Prostate gland (tissue), 2 donors: ENCODE results near the gene VPS39. TPM values are rescaled to one million over a fixed set of nuclear protein-coding genes. Genes with fewer than 3 reads are reported as not detected.

Experiments used
- DNase-seq: peaks from one replicate; pipeline ENCODE4 v3.0.0-alpha.2; 2019; ENCODE audit warnings: low spot score
- H3K27ac ChIP-seq, 2 donors: fragments of 200-600 bp; sonication (generic); 2 replicates each; pipeline ENCODE4 v1.5.1; 2017 to 2019
- H3K27me3 ChIP-seq: fragments of 200-600 bp; sonication (generic); replicated peaks from 2 replicates; pipeline ENCODE4 v1.5.1; 2019; ENCODE audit not compliant: insufficient read depth
- H3K36me3 ChIP-seq, 2 donors: fragments of 200-600 bp; sonication (generic); 1 replicate in 1 of 2; 2 replicates in 1 of 2; pipeline versions ENCODE4 v1.5.1 to v1.8.1; 2017 to 2019
- H3K4me1 ChIP-seq: fragments of 200-600 bp; sonication (generic); replicated peaks from 2 replicates; pipeline ENCODE4 v1.5.1; 2019
- H3K4me3 ChIP-seq, 2 donors: fragments of 200-600 bp; sonication (generic); 2 replicates each; pipeline ENCODE4 v1.5.1; 2017 to 2019
- H3K9me3 ChIP-seq: fragments of 200-600 bp; sonication (generic); 2 replicates; pipeline ENCODE4 v1.5.1; 2017
- POLR2A ChIP-seq: fragments of 450-650 bp; IDR thresholded peaks from one replicate; pipeline ENCODE4 v1.6.1; 2016; ENCODE audit warnings: antibody characterized with exemption, mild to moderate bottlenecking
- POLR2AphosphoS5 ChIP-seq: sonication (generic); formaldehyde crosslinking; IDR thresholded peaks from one replicate; pipeline ENCODE4 v1.6.1; 2017; ENCODE audit warnings: antibody characterized with exemption
- WGBS: methylation state at CpG from one replicate; pipeline ENCODE4 v1.1.5; 2018; 5-methylcytosine and 5-hydroxymethylcytosine counted together
- intact Hi-C: fragments of 100-400 bp; cut with DNase I; formaldehyde crosslinking; loops from one replicate; pipeline ENCODE4 v1.14.2; 2022
- total RNA-seq, 2 donors: library from RNA; depleted of rRNA; stranded (reverse); fragments of >200 nt; gene quantifications; one replicate each; pipeline ENCODE4 v1.1.0, GENCODE V29; 2016
- TF ChIP-seq, protein P1 (sequence below), 4 experiments: fragments of 200-600 bp in 2 of 4; fragments of 450-650 bp in 2 of 4; sonication (generic) in 2 of 4; IDR thresholded peaks; 1 replicate in 3 of 4; 2 replicates in 1 of 4; pipeline ENCODE4 v1.5.1; 2016 to 2019; ENCODE audit warnings: antibody characterized with exemption in 4 of 4, mild to moderate bottlenecking in 2 of 4, moderate library complexity in 2 of 4

The VPS39 gene
- total RNA-seq, 2 donors from 2014 or later: 76.2 to 111 TPM

- H3K36me3 ChIP-seq: peaks cover 0 to under 1% of the 10 kb centered on the region in 2 donors
- no peaks in the 10 kb centered on the region for H3K4me1 ChIP-seq
- no peak for DNase-seq
- H3K27ac ChIP-seq: no peak overlapping the region
- no peaks in the 10 kb centered on the region for H3K27me3 ChIP-seq
- H3K9me3 ChIP-seq: no peaks in the 10 kb centered on the region
- no peak overlapping the region for H3K4me3 ChIP-seq
- no peak for TF ChIP-seq POLR2A
- TF ChIP-seq, protein P1, sequence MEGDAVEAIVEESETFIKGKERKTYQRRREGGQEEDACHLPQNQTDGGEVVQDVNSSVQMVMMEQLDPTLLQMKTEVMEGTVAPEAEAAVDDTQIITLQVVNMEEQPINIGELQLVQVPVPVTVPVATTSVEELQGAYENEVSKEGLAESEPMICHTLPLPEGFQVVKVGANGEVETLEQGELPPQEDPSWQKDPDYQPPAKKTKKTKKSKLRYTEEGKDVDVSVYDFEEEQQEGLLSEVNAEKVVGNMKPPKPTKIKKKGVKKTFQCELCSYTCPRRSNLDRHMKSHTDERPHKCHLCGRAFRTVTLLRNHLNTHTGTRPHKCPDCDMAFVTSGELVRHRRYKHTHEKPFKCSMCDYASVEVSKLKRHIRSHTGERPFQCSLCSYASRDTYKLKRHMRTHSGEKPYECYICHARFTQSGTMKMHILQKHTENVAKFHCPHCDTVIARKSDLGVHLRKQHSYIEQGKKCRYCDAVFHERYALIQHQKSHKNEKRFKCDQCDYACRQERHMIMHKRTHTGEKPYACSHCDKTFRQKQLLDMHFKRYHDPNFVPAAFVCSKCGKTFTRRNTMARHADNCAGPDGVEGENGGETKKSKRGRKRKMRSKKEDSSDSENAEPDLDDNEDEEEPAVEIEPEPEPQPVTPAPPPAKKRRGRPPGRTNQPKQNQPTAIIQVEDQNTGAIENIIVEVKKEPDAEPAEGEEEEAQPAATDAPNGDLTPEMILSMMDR (IDR thresholded peaks at IDR 0.05): no peak
- no peak for TF ChIP-seq POLR2AphosphoS5
- intact Hi-C loops: no loop called here
- 91% methylated on average over 4 of the region's 4 CpGs for WGBS
Observed at GRCh38 chr15:42215913-42216829, 8.1 kb upstream of the VPS39 start.

- H3K4me3 ChIP-seq: no peak overlapping the region
- intact Hi-C loops: no loop called here
- TF ChIP-seq POLR2A (no peak), POLR2AphosphoS5 (no peak)
- TF ChIP-seq, protein P1 (IDR thresholded peaks at IDR 0.05): no peak
- peaks cover 0 to 6% of the 10 kb centered on the region in 2 donors for H3K36me3 ChIP-seq
- H3K4me1 ChIP-seq: no peaks in the 10 kb centered on the region
- no peaks in the 10 kb centered on the region for H3K27me3 ChIP-seq
- H3K27ac ChIP-seq: no peak overlapping the region
- H3K9me3 ChIP-seq: no peaks in the 10 kb centered on the region
- no peak for DNase-seq
- WGBS: 88% methylated on average over 1 of the region's 1 CpG
Observed at GRCh38 chr15:42214600-42214999, 6.5 kb upstream of the VPS39 start.

- intact Hi-C loops: no loop called here
- Histone ChIP-seq H3K27me3 (no peaks in the 10 kb centered on the region), H3K4me1 (no peaks in the 10 kb centered on the region), H3K4me3 (no peak overlapping the region), H3K36me3 (peaks cover 0 to 6% of the 10 kb centered on the region in 2 donors), H3K9me3 (no peaks in the 10 kb centered on the region), H3K27ac (no peak overlapping the region)
- no peak for DNase-seq
- no peak for TF ChIP-seq POLR2A
- TF ChIP-seq POLR2AphosphoS5: no peak
- TF ChIP-seq, protein P1 (IDR thresholded peaks at IDR 0.05): no peak
Observed at GRCh38 chr15:42213511-42213910, 5.4 kb upstream of the VPS39 start.

- TF ChIP-seq, protein P1 (IDR thresholded peaks at IDR 0.05): no peak
- TF ChIP-seq POLR2A (no peak), POLR2AphosphoS5 (no peak)
- Histone ChIP-seq H3K27ac (no peak overlapping the region), H3K4me3 (no peak overlapping the region), H3K9me3 (no peaks in the 10 kb centered on the region), H3K27me3 (no peaks in the 10 kb centered on the region), H3K36me3 (peaks cover 0 to 6% of the 10 kb centered on the region in 2 donors), H3K4me1 (no peaks in the 10 kb centered on the region)
- 92% methylated on average over 4 of the region's 4 CpGs for WGBS
- no peak for DNase-seq
- intact Hi-C loops: no loop called here
Observed at GRCh38 chr15:42210696-42211095, 2.6 kb upstream of the VPS39 start.

- H3K27ac ChIP-seq: no peak overlapping the region
- no peak for DNase-seq
- TF ChIP-seq, protein P1 (IDR thresholded peaks at IDR 0.05): no peak
- TF ChIP-seq POLR2A: no peak
- TF ChIP-seq POLR2AphosphoS5: no peak
- H3K9me3 ChIP-seq: no peaks in the 10 kb centered on the region
- intact Hi-C loops: no loop called here
- no peak overlapping the region for H3K4me3 ChIP-seq
- 75% methylated on average over 4 of the region's 4 CpGs for WGBS
- H3K4me1 ChIP-seq: no peaks in the 10 kb centered on the region
- no peaks in the 10 kb centered on the region for H3K27me3 ChIP-seq
- H3K36me3 ChIP-seq: peaks cover under 1 to 6% of the 10 kb centered on the region in 2 donors
Observed at GRCh38 chr15:42206406-42206805, 1.7 kb downstream of the VPS39 start.
